GM19328 (cell line): ENCODE measurements around the gene GRK4.
"Not testable (repeated sequence)": the region's sequence is repeated elsewhere in the genome, so short reads cannot be mapped to it uniquely, and the experiment has no call there.

ENCODE experiments used
- ATAC-seq: cut with Tn5 transposase; IDR thresholded peaks from one replicate; pipeline ENCODE4 v1.9.1; 2021; ENCODE audit warnings: mild to moderate bottlenecking, moderate library complexity; ENCODE audit not compliant: unreplicated experiment

GRK4 gene

GRCh38 chr4:2958446-2958845 lies 4.9 kb upstream of the GRK4 start:
- no peak for ATAC-seq

- ATAC-seq = not testable (repeated sequence)
Measured at GRCh38 chr4:2960450-2960849, 2.9 kb upstream of the GRK4 start.

DNA sequence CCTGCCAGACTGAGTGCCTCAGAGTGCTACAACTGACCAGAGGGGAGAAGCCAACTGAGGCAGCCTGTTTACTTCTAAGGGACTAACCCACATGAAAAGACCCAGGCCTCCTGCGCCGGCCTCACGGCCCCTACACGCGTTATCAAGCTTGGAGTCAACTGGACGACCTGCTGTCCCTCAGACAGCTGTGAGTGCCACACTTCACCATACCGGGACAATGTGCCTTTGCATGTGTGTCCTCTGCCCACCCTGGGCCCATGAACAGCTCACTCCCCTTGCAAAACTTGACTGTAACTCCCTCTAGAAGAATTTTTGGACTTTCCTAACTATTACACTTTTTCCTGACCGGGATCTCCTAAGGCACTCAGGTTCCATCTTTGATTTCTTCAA lies 2.0 kb upstream of the GRK4 start:
- no peak for ATAC-seq

DNA sequence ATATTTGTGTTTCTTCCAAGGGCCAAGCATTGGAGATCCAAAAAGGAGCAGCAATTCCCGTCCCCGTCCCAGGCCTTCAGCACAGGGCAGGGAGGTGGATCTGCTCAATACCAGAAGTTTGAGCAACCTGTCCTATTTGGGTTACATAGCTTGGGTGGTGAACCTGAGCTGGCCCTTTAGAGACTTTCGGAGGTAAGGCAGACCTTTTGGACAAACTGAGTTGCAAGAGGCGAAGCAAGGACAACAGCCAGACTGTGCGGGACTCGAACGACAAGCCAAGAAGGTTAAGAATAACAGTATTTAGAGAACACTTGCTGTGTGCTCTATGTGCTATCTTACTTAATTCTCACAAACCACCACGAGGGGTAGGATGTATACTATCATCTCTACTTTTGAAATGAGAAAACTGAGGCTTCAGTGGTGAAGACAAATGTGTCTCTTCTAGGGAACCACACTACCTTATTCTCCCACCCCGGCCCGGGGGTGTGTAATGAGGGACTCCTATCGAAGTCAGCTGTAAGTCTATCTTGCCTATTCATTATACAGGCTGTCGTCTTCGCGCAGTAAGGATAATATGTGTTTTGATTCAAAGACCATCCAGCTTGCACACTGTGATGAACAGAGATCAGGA lies 1.4 kb upstream of the GRK4 start:
- ATAC-seq = no peak

DNA sequence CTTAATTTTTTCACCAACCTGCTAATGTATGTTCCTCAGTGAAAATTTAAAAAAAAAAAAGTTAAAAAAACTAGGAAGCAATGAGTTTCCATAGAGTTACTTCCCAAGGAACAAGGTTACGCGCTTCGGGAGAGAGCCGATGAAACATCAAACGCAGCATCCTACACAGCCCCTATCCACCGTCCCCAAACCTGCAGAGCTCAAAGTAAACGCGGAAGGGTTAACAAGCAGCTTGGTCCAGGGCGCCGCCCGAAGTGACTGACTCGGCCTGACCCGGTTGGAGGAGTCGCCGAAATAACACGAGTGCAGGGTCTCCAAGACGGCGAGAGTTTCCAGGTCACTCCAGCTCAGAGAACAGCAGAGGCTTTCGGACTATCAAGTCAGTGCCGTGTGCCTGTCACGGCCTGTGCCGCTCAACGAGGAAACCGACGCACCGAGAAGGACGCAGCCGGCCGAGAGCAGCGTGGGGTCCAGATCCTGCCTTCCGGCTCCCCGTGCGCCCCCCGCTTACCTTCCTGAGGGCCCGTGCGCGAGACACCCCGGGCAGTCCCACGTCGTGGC lies 677 bp upstream of the GRK4 start:
- ATAC-seq = peak; percentile 30

DNA sequence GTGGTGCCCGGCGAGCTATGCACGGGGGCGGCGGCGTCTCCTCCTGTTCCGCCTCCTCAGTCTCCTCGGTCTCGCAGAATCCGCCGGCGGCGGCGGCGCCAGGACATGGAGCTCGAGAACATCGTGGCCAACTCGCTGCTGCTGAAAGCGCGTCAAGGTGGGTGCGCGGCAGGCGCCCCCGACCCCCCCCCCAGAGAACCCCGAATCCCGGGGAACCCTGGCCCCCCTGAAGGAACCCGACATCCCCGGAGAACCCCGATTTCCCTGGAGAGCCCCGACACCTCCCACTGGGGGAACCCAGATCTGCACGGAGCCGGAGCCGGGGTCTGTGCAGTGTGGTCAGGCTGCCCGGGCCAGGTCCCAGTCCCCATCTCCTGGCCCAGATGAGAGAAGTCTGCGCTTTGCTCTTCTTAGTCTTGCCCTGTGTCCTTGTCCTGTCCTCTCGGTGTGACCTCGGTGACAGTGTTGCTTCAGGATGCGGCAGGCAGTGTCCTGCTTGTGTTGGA lies 648 bp downstream of the GRK4 start:
- peak; percentile 33 for ATAC-seq

DNA sequence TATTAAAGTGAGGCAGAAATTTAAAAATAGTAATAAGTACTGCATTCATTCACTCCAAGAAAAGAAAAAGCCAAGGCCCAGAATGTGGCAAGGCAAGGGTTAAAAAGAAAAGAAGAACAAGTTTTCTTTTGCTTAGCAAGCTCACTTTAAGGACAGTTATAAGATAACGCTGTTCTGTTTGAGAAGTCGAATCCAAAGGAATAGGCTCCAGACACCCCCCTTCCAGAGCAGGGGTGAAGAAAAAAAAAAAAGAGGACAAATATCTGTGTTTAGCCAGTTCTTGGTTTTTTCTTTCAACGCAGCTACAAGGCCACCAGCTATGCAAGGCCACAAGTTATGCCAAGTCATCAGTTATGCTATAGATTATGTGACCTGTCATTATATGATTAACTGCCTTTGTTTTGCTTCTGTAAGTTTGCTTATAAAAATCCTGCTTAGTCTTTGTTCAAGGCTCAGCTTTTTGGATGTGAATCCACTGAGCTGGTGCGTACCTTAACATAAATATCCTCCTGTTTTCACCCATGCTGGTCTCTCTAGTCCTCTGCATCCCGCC lies 1.4 kb downstream of the GRK4 start:
- ATAC-seq = no peak

DNA sequence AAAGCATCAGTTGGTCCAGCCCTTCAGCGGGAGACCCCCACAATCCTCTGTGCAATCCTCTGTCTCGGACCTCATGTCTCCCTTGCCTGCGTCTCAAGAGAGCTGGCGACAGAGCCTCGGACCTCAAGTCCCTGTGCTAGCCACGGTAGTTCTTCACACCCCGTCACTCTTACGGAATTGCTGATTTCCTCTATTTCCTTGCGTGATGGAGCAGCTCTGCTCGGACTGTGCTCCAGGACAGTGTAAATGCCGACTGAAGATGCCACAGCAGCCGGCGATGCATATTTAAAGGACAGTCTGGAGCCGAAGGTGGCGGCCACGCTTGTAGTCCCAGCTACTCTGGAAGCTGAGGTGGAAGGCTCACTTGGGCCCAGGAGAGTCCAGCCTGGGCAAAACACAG lies 1.9 kb downstream of the GRK4 start:
- ATAC-seq = no peak

- no peak for ATAC-seq
Measured at GRCh38 chr4:2968381-2968780, 5.0 kb downstream of the GRK4 start.

DNA sequence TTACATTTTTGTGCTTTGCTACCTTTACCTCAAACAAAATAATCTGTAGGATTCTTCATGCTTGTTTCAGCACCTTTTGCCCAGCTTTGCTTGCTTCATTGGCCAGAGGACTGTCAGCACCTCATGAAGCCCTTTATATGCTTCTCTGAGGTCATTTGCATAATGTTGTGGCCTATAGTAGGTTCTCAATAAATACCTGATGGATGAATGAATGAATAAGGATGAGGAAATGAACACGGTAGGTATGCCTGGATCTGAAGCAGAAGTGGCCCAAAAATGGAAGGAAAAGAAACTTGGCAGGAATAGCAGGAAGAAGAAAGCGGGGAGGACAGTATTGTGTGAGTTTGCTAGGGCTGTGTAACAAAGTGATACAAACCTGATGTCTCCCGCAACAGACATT lies 7.9 kb downstream of the GRK4 start:
- ATAC-seq = no peak

- ATAC-seq = no peak
Measured at GRCh38 chr4:2977211-2978088, 14.1 kb downstream of the GRK4 start.

DNA sequence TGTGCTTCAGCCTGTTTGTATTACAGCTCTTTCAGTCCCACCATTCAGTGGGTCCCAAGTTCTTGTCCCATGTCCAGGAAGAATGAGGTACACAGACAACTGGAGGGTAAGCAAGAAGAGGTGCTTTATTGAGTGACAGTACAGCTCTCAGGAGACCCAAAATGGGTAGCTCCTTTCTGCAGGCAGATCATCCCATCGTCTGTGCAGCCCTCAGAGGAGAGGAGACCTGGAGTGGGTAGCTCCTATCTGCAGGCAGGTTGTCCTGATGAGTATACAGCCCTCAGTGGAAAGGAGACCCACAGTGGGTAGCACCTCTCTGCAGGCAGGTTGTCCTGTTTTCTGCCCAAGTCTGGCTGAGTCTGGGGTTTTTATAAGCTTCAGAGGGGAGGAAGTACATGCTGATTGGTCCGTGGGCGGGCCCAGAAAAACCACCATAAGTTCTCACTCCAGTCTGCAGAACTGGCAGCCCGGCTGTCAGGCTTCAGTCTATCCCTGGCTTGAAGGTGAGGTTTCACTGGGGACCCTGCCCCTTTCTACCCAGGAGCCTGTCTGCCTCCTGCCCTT lies 18.0 kb downstream of the GRK4 start:
- ATAC-seq = no peak

DNA sequence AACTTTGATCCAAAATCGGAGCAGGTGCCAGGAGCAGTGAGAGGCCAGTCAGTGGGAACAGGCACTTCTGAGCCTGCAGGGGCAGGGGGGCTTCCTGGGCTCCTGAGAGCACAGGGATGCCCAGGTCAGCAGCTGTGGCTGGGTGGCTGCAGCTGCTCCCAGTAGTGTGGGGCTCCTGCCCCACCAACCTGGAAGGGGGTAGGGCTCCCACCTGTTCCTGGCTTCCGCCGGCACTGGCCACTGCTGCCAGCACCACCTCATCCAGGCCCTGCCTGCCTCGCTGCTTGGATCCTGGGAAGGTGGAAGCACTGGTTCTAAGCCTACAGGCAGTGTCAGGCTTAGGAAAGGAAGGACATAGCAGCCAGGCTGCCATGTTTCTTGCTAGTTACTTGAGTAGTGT lies 18.6 kb downstream of the GRK4 start:
- ATAC-seq = no peak

DNA sequence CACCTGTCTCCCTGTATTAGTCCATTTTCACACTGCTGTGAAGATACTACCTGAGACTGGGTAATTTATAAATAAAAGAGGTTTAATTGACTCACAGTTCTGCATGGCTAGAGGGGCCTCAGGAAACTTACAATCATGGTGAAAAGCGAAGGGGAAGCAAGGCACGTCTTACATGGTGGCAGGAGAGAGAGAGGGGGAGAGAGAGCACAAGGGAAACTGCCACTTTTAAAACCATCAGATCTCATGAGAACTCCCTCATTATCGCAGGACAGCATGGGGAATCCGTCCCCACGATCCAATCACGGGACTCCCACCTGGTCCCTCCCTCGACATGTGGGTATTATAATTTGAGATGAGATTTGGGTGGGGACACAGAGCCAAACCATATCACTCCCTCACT lies 20.3 kb downstream of the GRK4 start:
- not testable (repeated sequence) for ATAC-seq

DNA sequence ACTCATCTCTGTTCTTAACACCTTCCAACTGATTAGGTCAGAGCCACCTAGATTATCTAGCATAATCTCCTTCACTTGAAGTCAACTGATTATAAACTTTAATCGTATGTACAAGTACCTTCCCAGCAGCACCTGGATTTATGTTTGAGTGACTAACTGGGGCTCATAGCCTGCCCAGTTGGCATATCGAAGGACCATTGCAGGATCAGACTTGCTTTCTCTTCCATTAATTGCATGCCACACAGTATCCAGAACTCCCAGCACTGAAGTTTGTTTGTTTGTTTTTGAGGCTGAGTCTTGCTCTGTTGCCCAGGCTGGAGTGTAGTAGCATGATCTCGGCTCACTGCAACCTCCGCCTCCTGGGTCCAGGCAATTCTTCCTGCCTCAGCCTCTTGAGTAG lies 27.9 kb downstream of the GRK4 start:
- no peak for ATAC-seq

DNA sequence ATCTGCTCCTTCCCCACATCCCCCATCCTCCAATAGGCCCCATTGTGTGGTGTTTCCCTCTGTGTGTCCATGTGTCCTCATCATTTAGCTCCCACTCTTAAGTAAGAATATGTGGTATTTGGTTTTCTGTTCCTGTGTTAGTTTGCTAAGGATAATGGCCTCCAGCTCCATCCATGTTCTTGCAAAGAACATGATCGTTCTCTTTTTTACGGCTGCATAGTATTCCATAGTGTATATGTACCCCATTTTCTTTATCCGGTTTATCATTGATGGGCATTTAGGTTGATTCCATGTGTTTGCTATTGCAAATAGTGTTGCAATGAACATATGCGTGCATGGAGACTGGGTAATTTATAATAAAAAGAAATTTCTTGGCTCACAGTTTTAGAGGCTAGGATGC lies 31.5 kb downstream of the GRK4 start:
- ATAC-seq = no peak

- ATAC-seq = no peak
Measured at GRCh38 chr4:2995546-2996265, 32.3 kb downstream of the GRK4 start.

DNA sequence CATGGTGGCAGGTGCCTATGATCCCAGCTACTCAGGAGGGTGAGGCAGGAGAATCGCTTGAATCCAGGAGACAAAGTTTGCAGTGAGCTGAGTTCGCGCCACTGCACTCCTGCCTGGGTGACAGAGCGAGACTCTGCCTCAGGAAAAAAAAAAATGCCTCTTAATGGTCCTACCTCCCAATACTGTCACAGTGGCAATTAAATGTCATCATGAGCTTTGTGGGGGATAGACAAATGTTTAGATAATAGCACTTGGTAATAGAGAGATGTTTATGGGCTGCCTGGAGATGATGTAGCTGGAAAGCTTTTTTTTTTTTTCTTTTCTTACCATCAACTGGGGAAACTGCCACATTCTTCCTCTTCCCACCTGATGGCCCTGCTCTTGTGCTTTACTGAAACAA lies 33.0 kb downstream of the GRK4 start:
- ATAC-seq = no peak

DNA sequence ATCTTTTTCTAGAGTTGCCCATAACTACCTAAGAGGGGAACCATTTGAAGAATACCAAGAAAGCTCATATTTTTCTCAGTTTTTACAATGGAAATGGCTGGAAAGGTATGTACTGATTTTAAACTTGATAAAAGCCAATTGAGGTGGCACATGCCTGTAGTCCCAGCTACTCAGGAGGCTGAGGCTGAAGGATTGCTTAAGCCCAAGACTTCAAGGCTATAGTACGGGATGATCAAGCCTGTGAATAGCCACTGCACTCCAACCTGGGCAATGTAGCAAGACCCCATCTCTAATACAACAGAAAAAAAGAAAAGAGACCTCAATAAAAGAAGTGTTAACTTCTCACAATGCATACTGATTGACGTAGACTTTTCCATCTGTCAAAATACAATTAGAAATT lies 44.4 kb downstream of the GRK4 start:
- ATAC-seq = no peak

GRCh38 chr4:3009422-3009821 lies 46.1 kb downstream of the GRK4 start:
- ATAC-seq = no peak

DNA sequence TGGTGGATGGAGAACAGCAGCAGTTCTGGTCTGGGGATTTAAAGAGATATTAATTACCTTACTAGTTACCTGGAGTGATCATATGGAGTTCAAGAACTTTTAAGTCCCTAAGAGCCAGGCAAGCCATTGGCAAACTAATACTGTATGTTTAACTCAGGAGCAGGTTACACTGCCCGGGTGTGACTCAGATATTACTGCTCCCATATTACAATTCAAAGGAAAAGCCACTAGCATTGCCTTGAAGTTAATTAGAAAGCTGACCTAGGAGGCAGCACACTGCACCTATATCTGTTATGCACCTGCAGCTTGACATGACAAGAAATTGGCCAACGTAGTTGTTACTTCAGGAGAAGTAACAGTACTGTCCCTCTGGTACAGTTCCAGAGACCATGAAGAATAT lies 47.2 kb downstream of the GRK4 start:
- no peak for ATAC-seq
